HPDE6-E6E7 (cell line): ENCODE data around the gene FTSJ3.
"Not testable (repeated sequence)": the region's sequence is repeated elsewhere in the genome, so short reads cannot be mapped to it uniquely, and the experiment has no call there.

Source experiments
- DNase-seq: peaks from one replicate; pipeline ENCODE4 v3.0.0; 2011; ENCODE audit warnings: missing footprints; ENCODE audit errors: extremely low spot score

FTSJ3 gene

GRCh38 chr17:63826468-63827001, 928 bp downstream of the FTSJ3 start:
- peak; percentile 20 for DNase-seq

- no peak for DNase-seq
Observed at GRCh38 chr17:63824362-63824761, 3.1 kb downstream of the FTSJ3 start.

GRCh38 chr17:63823659-63824331, 3.7 kb downstream of the FTSJ3 start:
- no peak for DNase-seq

- no peak for DNase-seq
Observed at GRCh38 chr17:63822537-63822936, 4.9 kb downstream of the FTSJ3 start.

- DNase-seq: no peak
Observed at GRCh38 chr17:63821804-63822203, 5.7 kb downstream of the FTSJ3 start.

GRCh38 chr17:63820963-63821561, 6.4 kb downstream of the FTSJ3 start:
- no peak for DNase-seq

- DNase-seq: no peak
Observed at GRCh38 chr17:63819585-63820537, 7.6 kb downstream of the FTSJ3 start.

- DNase-seq: no peak
Observed at GRCh38 chr17:63819131-63819530, 8.3 kb downstream of the FTSJ3 start.

- DNase-seq: no peak
Observed at GRCh38 chr17:63817736-63818385, 9.6 kb downstream of the FTSJ3 start.

GRCh38 chr17:63816669-63817068, 10.8 kb downstream of the FTSJ3 start:
- no peak for DNase-seq

- no peak for DNase-seq
Observed at GRCh38 chr17:63816123-63816522, 11.3 kb downstream of the FTSJ3 start.

- no peak for DNase-seq
Observed at GRCh38 chr17:63809970-63810369, 17.5 kb downstream of the FTSJ3 start.

- DNase-seq: no peak
Observed at GRCh38 chr17:63805591-63805990, 21.9 kb downstream of the FTSJ3 start.

- DNase-seq: no peak
Observed at GRCh38 chr17:63804328-63804727, 23.1 kb downstream of the FTSJ3 start.

- DNase-seq: no peak
Observed at GRCh38 chr17:63800783-63801182, 26.7 kb downstream of the FTSJ3 start.

GRCh38 chr17:63798572-63799106, 28.8 kb downstream of the FTSJ3 start:
- no peak for DNase-seq

GRCh38 chr17:63796375-63796774, 31.1 kb downstream of the FTSJ3 start:
- DNase-seq: not testable (repeated sequence)

GRCh38 chr17:63792055-63792729, 35.3 kb downstream of the FTSJ3 start:
- peak; percentile 50 for DNase-seq

GRCh38 chr17:63790057-63790456, 37.4 kb downstream of the FTSJ3 start:
- DNase-seq: no peak

GRCh38 chr17:63786971-63787711, 40.3 kb downstream of the FTSJ3 start:
- DNase-seq: peak; percentile 88
